IMR-90 (cell line): ENCODE results near the gene OR14C36. TPM values are rescaled to one million over a fixed set of nuclear protein-coding genes. Genes with fewer than 3 reads are reported as not detected.

Experiments used
- ATAC-seq: fragments of 200-7000 bp; cut with Tn5 transposase; 2 replicates; pipeline ENCODE4 v1.9.1; 2020; ENCODE audit warnings: low read depth, mild to moderate bottlenecking, moderate library complexity
- BruUV-seq: library from RNA; stranded (reverse); fragments of 400-500 nt; replicated peaks from 2 replicates; lab custom pipeline; 2021; lab: Mats Ljungman, UMichigan
- CTCF ChIA-PET: fragments of 300-600 bp; formaldehyde crosslinking; extraction: SDS; loops from one replicate; lab custom pipeline; 2021; ENCODE audit warnings: antibody characterized with exemption; lab: Yijun Ruan, JAX
- POLR2A ChIA-PET: fragments of 300-600 bp; sonication (Branson Sonifier 250); formaldehyde crosslinking; loops from one replicate; lab custom pipeline; 2022; ENCODE audit warnings: antibody characterized with exemption; ENCODE audit not compliant: unreplicated experiment; lab: Charles Lee
- DNase-seq: peaks from one replicate; pipeline ENCODE4 v3.0.0; 2013
- H2AFZ ChIP-seq: replicated peaks from 2 replicates; pipeline ENCODE3; 2013; ENCODE audit warnings: low read length, mild to moderate bottlenecking; ENCODE audit not compliant: poor library complexity
- H2AK5ac ChIP-seq: 2 replicates; pipeline ENCODE4 v1.6.1; 2013; ENCODE audit warnings: low read depth, low read length, inconsistent platforms
- H2AK9ac ChIP-seq: replicated peaks from 2 replicates; pipeline ENCODE3; 2013; ENCODE audit warnings: mild to moderate bottlenecking, low read depth, low read length, moderate library complexity; ENCODE audit not compliant: poor library complexity
- H2BK120ac ChIP-seq: 2 replicates; pipeline ENCODE4 v1.6.1; 2013; ENCODE audit warnings: low read depth, low read length, inconsistent platforms
- H2BK15ac ChIP-seq: 3 replicates; pipeline ENCODE4 v1.6.1; 2013; ENCODE audit warnings: low read depth, low read length, inconsistent platforms
- H2BK20ac ChIP-seq: 2 replicates; pipeline ENCODE4 v1.6.1; 2013; ENCODE audit warnings: low read depth, mild to moderate bottlenecking, inconsistent platforms, low read length, moderate library complexity
- H2BK5ac ChIP-seq: 2 replicates; pipeline ENCODE4 v1.6.1; 2013; ENCODE audit warnings: mild to moderate bottlenecking, low read depth, low read length, inconsistent platforms; ENCODE audit not compliant: poor library complexity, severe bottlenecking
- H3K14ac ChIP-seq: replicated peaks from 2 replicates; pipeline ENCODE4 v1.6.1; 2013; ENCODE audit warnings: low read depth, low read length, inconsistent platforms
- H3K18ac ChIP-seq: 2 replicates; pipeline ENCODE4 v1.6.1; 2013; ENCODE audit warnings: low read depth, low read length, control low read depth
- H3K23ac ChIP-seq: 2 replicates; pipeline ENCODE4 v1.6.1; 2013; ENCODE audit warnings: low read depth, low read length, inconsistent platforms
- H3K27ac ChIP-seq: 2 replicates; pipeline ENCODE4 v1.5.1; 2013; ENCODE audit warnings: mild to moderate bottlenecking, control low read depth, low read length; ENCODE audit not compliant: insufficient read depth
- H3K27me3 ChIP-seq: 2 replicates; pipeline ENCODE4 v1.6.1; 2013; ENCODE audit warnings: low read length; ENCODE audit not compliant: control insufficient read depth, insufficient read depth
- H3K36me3 ChIP-seq: 2 replicates; pipeline ENCODE4 v1.6.1; 2013; ENCODE audit warnings: low read length, mixed read lengths; ENCODE audit not compliant: control insufficient read depth, insufficient read depth
- H3K4ac ChIP-seq: 2 replicates; pipeline ENCODE4 v1.6.1; 2013; ENCODE audit warnings: low read depth, low read length, inconsistent platforms
- H3K4me1 ChIP-seq: 2 replicates; pipeline ENCODE4 v1.6.1; 2013; ENCODE audit warnings: low read length, mixed read lengths; ENCODE audit not compliant: control insufficient read depth, insufficient read depth
- H3K4me2 ChIP-seq: 2 replicates; pipeline ENCODE4 v1.6.1; 2013; ENCODE audit warnings: low read depth, mild to moderate bottlenecking, control low read depth, low read length, moderate library complexity
- H3K4me3 ChIP-seq: 2 replicates; pipeline ENCODE4 v1.5.1; 2013; ENCODE audit warnings: low read depth, mild to moderate bottlenecking, control low read depth, low read length, moderate library complexity; ENCODE audit not compliant: insufficient read depth
- H3K56ac ChIP-seq: 2 replicates; pipeline ENCODE4 v1.6.1; 2013; ENCODE audit warnings: low read length, inconsistent platforms; ENCODE audit not compliant: insufficient read depth; ENCODE audit errors: extremely low read depth
- H3K79me1 ChIP-seq, 2 experiments: 2 replicates each; pipeline ENCODE4 v1.6.1; 2013; ENCODE audit warnings: low read length in 2 of 2, inconsistent platforms in 1 of 2, low read depth in 1 of 2
- H3K9ac ChIP-seq: 2 replicates; pipeline ENCODE4 v1.6.1; 2013; ENCODE audit warnings: low read depth, low read length, control low read depth
- H3K9me1 ChIP-seq: 2 replicates; pipeline ENCODE4 v1.6.1; 2013; ENCODE audit warnings: low read length, inconsistent platforms; ENCODE audit not compliant: insufficient read depth
- H3K9me3 ChIP-seq: 2 replicates; pipeline ENCODE4 v1.6.1; 2013; ENCODE audit warnings: low read length; ENCODE audit not compliant: control insufficient read depth, insufficient read depth
- H4K20me1 ChIP-seq: 2 replicates; pipeline ENCODE4 v1.6.1; 2013; ENCODE audit warnings: low read length, inconsistent platforms; ENCODE audit not compliant: insufficient read depth
- H4K5ac ChIP-seq: 2 replicates; pipeline ENCODE4 v1.6.1; 2013; ENCODE audit warnings: mild to moderate bottlenecking, low read depth, low read length, control low read depth
- H4K8ac ChIP-seq, 2 experiments: 2 replicates each; pipeline ENCODE4 v1.6.1; 2013; ENCODE audit warnings: low read depth in 2 of 2, low read length in 2 of 2, control low read depth in 1 of 2, inconsistent platforms in 1 of 2
- H4K91ac ChIP-seq: 2 replicates; pipeline ENCODE4 v1.6.1; 2013; ENCODE audit warnings: low read depth, low read length, inconsistent platforms; ENCODE audit not compliant: insufficient read depth
- CEBPB ChIP-seq: IDR thresholded peaks from 2 replicates; pipeline ENCODE4 v1.6.1; 2012; ENCODE audit warnings: low read depth, low read length, improper control_type of control experiment
- CHD1 ChIP-seq: IDR thresholded peaks from 2 replicates; pipeline ENCODE4 v1.6.1; 2012; ENCODE audit warnings: low read depth, low read length, improper control_type of control experiment
- MAFK ChIP-seq: IDR thresholded peaks from 2 replicates; pipeline ENCODE4 v1.6.1; 2012; ENCODE audit warnings: low read depth, low read length, improper control_type of control experiment
- MAZ ChIP-seq: IDR thresholded peaks from 2 replicates; pipeline ENCODE4 v1.6.1; 2012; ENCODE audit warnings: low read depth, mild to moderate bottlenecking, low read length, improper control_type of control experiment, moderate library complexity, borderline replicate concordance
- MXI1 ChIP-seq: IDR thresholded peaks from 2 replicates; pipeline ENCODE4 v1.6.1; 2012; ENCODE audit warnings: low read depth, mild to moderate bottlenecking, low read length, moderate library complexity, borderline replicate concordance
- NFE2L2 ChIP-seq: fragments of 150-350 bp; IDR thresholded peaks from 2 replicates; pipeline ENCODE4 v1.6.1; 2016; ENCODE audit warnings: low read depth, mild to moderate bottlenecking, low read length
- POLR2A ChIP-seq: IDR thresholded peaks from 2 replicates; pipeline ENCODE4 v1.6.1; 2012; ENCODE audit warnings: mild to moderate bottlenecking, low read depth, low read length
- RAD21 ChIP-seq: IDR thresholded peaks from 2 replicates; pipeline ENCODE4 v1.6.1; 2012; ENCODE audit warnings: low read length, improper control_type of control experiment
- SMC3 ChIP-seq: fragments of 150-350 bp; IDR thresholded peaks from 2 replicates; pipeline ENCODE4 v1.6.1; 2016; ENCODE audit warnings: low read depth, mild to moderate bottlenecking, antibody characterized with exemption, low read length, moderate library complexity
- WGBS, 2 experiments: methylation state at CpG; one replicate each; pipeline versions ENCODE4 v1.1.5 to v1.1.7; 2013; ENCODE audit warnings: missing lambda C conversion rate in 2 of 2; ENCODE audit not compliant: insufficient read length in 1 of 2; ENCODE audit errors: extremely low coverage in 2 of 2; 5-methylcytosine and 5-hydroxymethylcytosine counted together
- dilution Hi-C: fragments of 300-500 bp; cut with HindIII; formaldehyde crosslinking; loops from one replicate; pipeline ENCODE4 v1.14.3; 2018; ENCODE audit warnings: low sequenced_read_pairs; ENCODE audit not compliant: unreplicated experiment
- in situ Hi-C: fragments of 300-500 bp; cut with MboI; formaldehyde crosslinking; loops from 3 replicates; pipeline ENCODE4 v1.14.3; 2019; ENCODE audit warnings: low sequenced_read_pairs, inconsistent platforms, mixed read lengths
- intact Hi-C: fragments of 100-400 bp; cut with micrococcal nuclease; formaldehyde crosslinking; loops from 2 replicates; pipeline ENCODE4 v1.10.0; 2022
- polyA plus RNA-seq, 3 experiments: library from polyadenylated mRNA; depleted of rRNA; stranded (reverse); fragments of >200 nt; gene quantifications; 2 replicates each; pipeline ENCODE4 v1.2.3, GENCODE V29; 2012; ENCODE audit warnings: low replicate concordance in 1 of 3
- total RNA-seq: library from RNA; depleted of rRNA; stranded (reverse); fragments of >200 nt; gene quantifications from 2 replicates; pipeline ENCODE4 v1.2.3, GENCODE V29; 2012
- TF ChIP-seq, protein P1 (sequence below): fragments of 150-350 bp; IDR thresholded peaks from 2 replicates; pipeline ENCODE4 v1.6.1; 2017; ENCODE audit warnings: mild to moderate bottlenecking, antibody characterized with exemption, low read length, low read depth
- TF ChIP-seq, protein P2 (sequence below): fragments of 150-350 bp; IDR thresholded peaks from 2 replicates; pipeline ENCODE4 v1.6.1; 2016; ENCODE audit warnings: low read depth, mild to moderate bottlenecking, low read length, moderate library complexity, borderline replicate concordance

Gene OR14C36
- total and polyA plus RNA-seq, 2 of the 4 experiments (the other 2 are of a cell fraction) = not detected

DNA sequence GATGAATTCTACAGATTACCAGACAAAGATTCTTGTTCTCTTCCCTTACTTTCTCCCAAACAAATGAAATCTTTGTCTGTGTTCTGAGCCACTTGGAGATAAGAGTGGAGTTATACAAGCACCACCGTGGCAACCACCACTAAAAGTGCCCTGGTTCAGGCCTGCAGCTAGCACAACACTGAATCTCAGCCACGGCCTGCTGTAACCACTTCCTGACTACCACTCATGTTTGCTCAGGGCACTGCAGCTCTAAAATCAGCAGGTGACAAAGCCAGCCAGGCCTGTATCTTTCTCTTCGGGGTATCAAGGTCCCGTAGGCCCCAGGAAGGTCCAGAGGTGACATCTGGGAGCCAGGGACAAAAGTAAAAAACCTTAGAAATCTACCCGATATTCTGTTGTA is 23.8 kb downstream of the OR14C36 start:
- no peak overlapping the region for H2AK9ac ChIP-seq
- H3K4me1 ChIP-seq = no peaks in the 10 kb centered on the region
- H3K9me3 ChIP-seq = peaks cover 15% of the 10 kb centered on the region
- H2AFZ ChIP-seq = no peak overlapping the region
- no peak overlapping the region for H2BK5ac ChIP-seq
- ChIA-PET CTCF (no interaction called here), POLR2A (no interaction called here)
- intact Hi-C loops = no loop called here
- no peak overlapping the region for H3K18ac ChIP-seq
- no peak overlapping the region for H4K5ac ChIP-seq
- H3K23ac ChIP-seq = no peak overlapping the region
- H3K14ac ChIP-seq = no peak overlapping the region
- WGBS, 2 experiments = no CpG with 5 or more reads among the region's 5 CpGs
- in situ Hi-C loops = no loop called here
- no peaks in the 10 kb centered on the region for H4K20me1 ChIP-seq
- no peak overlapping the region for H3K4ac ChIP-seq
- no peak overlapping the region for H2AK5ac ChIP-seq
- BruUV-seq = no TSS peak
- no peak overlapping the region for H4K91ac ChIP-seq
- H3K4me3 ChIP-seq = no peak overlapping the region
- no peak overlapping the region for H2BK20ac ChIP-seq
- H3K9me1 ChIP-seq = no peaks in the 10 kb centered on the region
- no peaks in the 10 kb centered on the region for H3K79me1 ChIP-seq
- no peak overlapping the region for H2BK120ac ChIP-seq
- no peak overlapping the region for H3K27ac ChIP-seq
- DNase-seq = no peak
- no peak overlapping the region for H3K9ac ChIP-seq
- H3K27me3 ChIP-seq = no peaks in the 10 kb centered on the region
- H4K8ac ChIP-seq = no peak overlapping the region
- no peaks in the 10 kb centered on the region for H3K36me3 ChIP-seq
- no peak overlapping the region for H3K56ac ChIP-seq
- no peak overlapping the region for H2BK15ac ChIP-seq
- ATAC-seq = no peak
- no peak overlapping the region for H3K4me2 ChIP-seq
- TF ChIP-seq, protein P1, sequence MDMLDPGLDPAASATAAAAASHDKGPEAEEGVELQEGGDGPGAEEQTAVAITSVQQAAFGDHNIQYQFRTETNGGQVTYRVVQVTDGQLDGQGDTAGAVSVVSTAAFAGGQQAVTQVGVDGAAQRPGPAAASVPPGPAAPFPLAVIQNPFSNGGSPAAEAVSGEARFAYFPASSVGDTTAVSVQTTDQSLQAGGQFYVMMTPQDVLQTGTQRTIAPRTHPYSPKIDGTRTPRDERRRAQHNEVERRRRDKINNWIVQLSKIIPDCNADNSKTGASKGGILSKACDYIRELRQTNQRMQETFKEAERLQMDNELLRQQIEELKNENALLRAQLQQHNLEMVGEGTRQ = no peak
- TF ChIP-seq MAZ (no peak), CHD1 (no peak), POLR2A (no peak), MAFK (no peak), NFE2L2 (no peak), RAD21 (no peak), CEBPB (no peak), MXI1 (no peak), SMC3 (no peak)
- TF ChIP-seq, protein P2, sequence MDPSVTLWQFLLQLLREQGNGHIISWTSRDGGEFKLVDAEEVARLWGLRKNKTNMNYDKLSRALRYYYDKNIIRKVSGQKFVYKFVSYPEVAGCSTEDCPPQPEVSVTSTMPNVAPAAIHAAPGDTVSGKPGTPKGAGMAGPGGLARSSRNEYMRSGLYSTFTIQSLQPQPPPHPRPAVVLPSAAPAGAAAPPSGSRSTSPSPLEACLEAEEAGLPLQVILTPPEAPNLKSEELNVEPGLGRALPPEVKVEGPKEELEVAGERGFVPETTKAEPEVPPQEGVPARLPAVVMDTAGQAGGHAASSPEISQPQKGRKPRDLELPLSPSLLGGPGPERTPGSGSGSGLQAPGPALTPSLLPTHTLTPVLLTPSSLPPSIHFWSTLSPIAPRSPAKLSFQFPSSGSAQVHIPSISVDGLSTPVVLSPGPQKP = no peak
- dilution Hi-C loops = no loop called here
